ENCODE measurements around the gene ACE2. TPM values are rescaled to one million over a fixed set of nuclear protein-coding genes. Genes with fewer than 3 reads are reported as not detected.

Gene ACE2
- polyA plus RNA-seq, 3 donors: not detected

DNA sequence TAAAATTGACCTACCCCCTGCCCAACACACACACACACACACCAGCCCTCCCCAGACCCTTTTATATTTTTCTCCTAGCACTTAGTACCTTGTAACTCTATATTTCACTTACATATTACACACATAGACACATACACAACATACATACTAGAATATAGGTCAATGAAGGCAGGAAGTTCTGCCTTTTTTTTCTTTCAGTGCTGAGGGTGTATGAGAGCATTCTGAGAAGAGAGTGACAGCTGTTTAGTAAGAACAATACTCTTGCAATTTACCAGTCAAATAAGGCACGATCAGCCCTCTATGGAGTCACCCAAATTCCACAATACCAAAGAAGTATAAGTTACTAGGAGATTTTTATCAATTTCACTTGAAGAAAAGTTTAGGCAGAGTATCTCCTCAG is 33.5 kb downstream of the ACE2 start:
- H3K4me1 Mint-ChIP-seq: peaks cover 4% of the 10 kb centered on the region
- Histone ChIP-seq H3K79me2 (ENCODE audit: insufficient read depth, low read length) (no peaks in the 10 kb centered on the region), H3K9me3 (replicated peaks in 1 of 2; ENCODE audit: control insufficient read depth in 1 of 2, insufficient read depth in 1 of 2, low read length in 2 of 2) (no peaks in the 10 kb centered on the region), H2AFZ (ENCODE audit: insufficient read depth, low read depth, low read length, poor library complexity, severe bottlenecking) (no peak overlapping the region), H3K4me1 (ENCODE audit: control insufficient read depth in 1 of 2, insufficient read depth in 2 of 2, low read length in 2 of 2) (no peaks in the 10 kb centered on the region), H3K27ac (ENCODE audit: low read depth in 1 of 2, low read length in 2 of 2) (no peak overlapping the region), H3K9ac (ENCODE audit: insufficient read depth, low read length, poor library complexity, severe bottlenecking) (no peak overlapping the region), H3K4me2 (replicated peaks; ENCODE audit: extremely low read depth, low read length, poor library complexity, severe bottlenecking) (no peak overlapping the region), H4K20me1 (ENCODE audit: insufficient read depth, low read length) (no peaks in the 10 kb centered on the region), H3K4me3 (replicated peaks in 1 of 3; ENCODE audit: low read depth in 2 of 3, low read length in 3 of 3) (no peak overlapping the region), H3K36me3 (replicated peaks in 1 of 2; ENCODE audit: control insufficient read depth in 1 of 2, insufficient read depth in 2 of 2, low read length in 2 of 2) (no peaks in the 10 kb centered on the region), H3K27me3 (ENCODE audit: control insufficient read depth in 2 of 2, insufficient read depth in 2 of 2, low read length in 2 of 2) (peaks cover 0 to 80% of the 10 kb centered on the region in 2 donors)
- peaks cover 1 to 55% (median 2%) of the 10 kb centered on the region in 3 donors for H3K27me3 Mint-ChIP-seq (ENCODE audit: low read depth in 3 of 3)
- H3K36me3 Mint-ChIP-seq: no peaks in the 10 kb centered on the region
- H3K27ac Mint-ChIP-seq: no peak overlapping the region
- TF ChIP-seq, protein P1, sequence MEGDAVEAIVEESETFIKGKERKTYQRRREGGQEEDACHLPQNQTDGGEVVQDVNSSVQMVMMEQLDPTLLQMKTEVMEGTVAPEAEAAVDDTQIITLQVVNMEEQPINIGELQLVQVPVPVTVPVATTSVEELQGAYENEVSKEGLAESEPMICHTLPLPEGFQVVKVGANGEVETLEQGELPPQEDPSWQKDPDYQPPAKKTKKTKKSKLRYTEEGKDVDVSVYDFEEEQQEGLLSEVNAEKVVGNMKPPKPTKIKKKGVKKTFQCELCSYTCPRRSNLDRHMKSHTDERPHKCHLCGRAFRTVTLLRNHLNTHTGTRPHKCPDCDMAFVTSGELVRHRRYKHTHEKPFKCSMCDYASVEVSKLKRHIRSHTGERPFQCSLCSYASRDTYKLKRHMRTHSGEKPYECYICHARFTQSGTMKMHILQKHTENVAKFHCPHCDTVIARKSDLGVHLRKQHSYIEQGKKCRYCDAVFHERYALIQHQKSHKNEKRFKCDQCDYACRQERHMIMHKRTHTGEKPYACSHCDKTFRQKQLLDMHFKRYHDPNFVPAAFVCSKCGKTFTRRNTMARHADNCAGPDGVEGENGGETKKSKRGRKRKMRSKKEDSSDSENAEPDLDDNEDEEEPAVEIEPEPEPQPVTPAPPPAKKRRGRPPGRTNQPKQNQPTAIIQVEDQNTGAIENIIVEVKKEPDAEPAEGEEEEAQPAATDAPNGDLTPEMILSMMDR (IDR thresholded peaks at IDR 0.05): no peak
- DNase-seq: no peak
- WGBS (ENCODE audit: insufficient coverage): no CpG with 5 or more reads among the region's 1 CpG
- H3K4me3 Mint-ChIP-seq: no peak overlapping the region
- intact Hi-C loops (cut with micrococcal nuclease): loop anchor here in 1 of 2 donors (5.0 kb wide), 1 partner anchor 220 kb away; no protein-coding TSS in a partner anchor
- peaks cover 0 to 1% (median 0%) of the 10 kb centered on the region in 7 donors for H3K9me3 Mint-ChIP-seq

DNA sequence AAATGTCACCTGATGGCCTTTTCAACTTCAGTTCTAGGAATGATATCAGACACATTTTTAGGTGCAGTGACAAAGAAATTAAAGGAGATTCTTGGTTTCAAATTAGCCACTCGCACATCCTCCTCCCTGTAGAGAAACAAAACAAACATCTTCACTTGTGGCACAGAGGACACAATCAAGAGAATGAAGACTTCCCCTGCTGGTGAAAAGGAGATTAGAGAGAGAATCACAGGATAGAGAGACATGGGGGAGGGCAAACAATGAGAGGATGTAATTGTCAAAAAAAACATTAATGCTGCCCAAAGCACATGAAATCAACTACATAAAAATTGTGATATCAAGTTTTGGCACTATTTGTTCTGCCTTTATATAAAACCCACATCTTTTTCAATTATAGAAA is 34.5 kb downstream of the ACE2 start:
- Histone ChIP-seq H3K36me3 (replicated peaks in 1 of 2; ENCODE audit: control insufficient read depth in 1 of 2, insufficient read depth in 2 of 2, low read length in 2 of 2) (no peaks in the 10 kb centered on the region), H3K4me2 (replicated peaks; ENCODE audit: extremely low read depth, low read length, poor library complexity, severe bottlenecking) (no peak overlapping the region), H2AFZ (ENCODE audit: insufficient read depth, low read depth, low read length, poor library complexity, severe bottlenecking) (no peak overlapping the region), H3K27ac (ENCODE audit: low read depth in 1 of 2, low read length in 2 of 2) (no peak overlapping the region), H3K9ac (ENCODE audit: insufficient read depth, low read length, poor library complexity, severe bottlenecking) (no peak overlapping the region), H3K9me3 (replicated peaks in 1 of 2; ENCODE audit: control insufficient read depth in 1 of 2, insufficient read depth in 1 of 2, low read length in 2 of 2) (no peaks in the 10 kb centered on the region), H3K79me2 (ENCODE audit: insufficient read depth, low read length) (no peaks in the 10 kb centered on the region), H4K20me1 (ENCODE audit: insufficient read depth, low read length) (no peaks in the 10 kb centered on the region), H3K4me3 (replicated peaks in 1 of 3; ENCODE audit: low read depth in 2 of 3, low read length in 3 of 3) (no peak overlapping the region), H3K4me1 (ENCODE audit: control insufficient read depth in 1 of 2, insufficient read depth in 2 of 2, low read length in 2 of 2) (no peaks in the 10 kb centered on the region), H3K27me3 (ENCODE audit: control insufficient read depth in 2 of 2, insufficient read depth in 2 of 2, low read length in 2 of 2) (peaks cover 0 to 74% of the 10 kb centered on the region in 2 donors)
- TF ChIP-seq, protein P1 (IDR thresholded peaks at IDR 0.05): no peak
- H3K27ac Mint-ChIP-seq: no peak overlapping the region
- H3K9me3 Mint-ChIP-seq: peaks cover 0 to 1% (median 0%) of the 10 kb centered on the region in 7 donors
- no CpG with 5 or more reads among the region's 1 CpG for WGBS (ENCODE audit: insufficient coverage)
- DNase-seq: no peak
- H3K36me3 Mint-ChIP-seq: no peaks in the 10 kb centered on the region
- H3K27me3 Mint-ChIP-seq (ENCODE audit: low read depth in 3 of 3): peaks cover 1 to 55% (median 2%) of the 10 kb centered on the region in 3 donors
- no peak overlapping the region for H3K4me3 Mint-ChIP-seq
- intact Hi-C loops (cut with micrococcal nuclease): loop anchor here in 1 of 2 donors (5.0 kb wide), 1 partner anchor 219 kb away; no protein-coding TSS in a partner anchor
- peaks cover 4% of the 10 kb centered on the region for H3K4me1 Mint-ChIP-seq
